Subcutaneous abdominal adipose tissue (tissue), 5 donors: Measurements from ENCODE around the gene TOM1.

Source experiments
- H3K27ac ChIP-seq: one replicate; pipeline ENCODE4 v1.7.0; 2013; ENCODE audit warnings: low read depth, mild to moderate bottlenecking, inconsistent platforms, low read length, moderate library complexity
- H3K27me3 ChIP-seq, 5 donors: one replicate each; pipeline ENCODE4 v1.7.0; 2013; ENCODE audit warnings: low read length in 5 of 5, inconsistent platforms in 1 of 5; ENCODE audit not compliant: control insufficient read depth in 5 of 5, insufficient read depth in 4 of 5
- H3K36me3 ChIP-seq, 5 donors: one replicate each; pipeline ENCODE4 v1.7.0; 2013; ENCODE audit warnings: low read length in 5 of 5; ENCODE audit not compliant: control insufficient read depth in 5 of 5, insufficient read depth in 5 of 5
- H3K4me1 ChIP-seq, 5 donors: one replicate each; pipeline ENCODE4 v1.7.0; 2013; ENCODE audit warnings: low read length in 5 of 5, mild to moderate bottlenecking in 3 of 5, moderate library complexity in 1 of 5; ENCODE audit not compliant: control insufficient read depth in 5 of 5, insufficient read depth in 5 of 5
- H3K4me3 ChIP-seq, 5 donors: one replicate each; pipeline ENCODE4 v1.7.0; 2013; ENCODE audit warnings: low read length in 5 of 5, low read depth in 1 of 5
- H3K9ac ChIP-seq, 5 donors: one replicate each; pipeline ENCODE4 v1.7.0; 2013; ENCODE audit warnings: low read length in 5 of 5, mild to moderate bottlenecking in 4 of 5, moderate library complexity in 3 of 5
- H3K9me3 ChIP-seq, 5 donors: one replicate each; pipeline ENCODE4 v1.7.0; 2013; ENCODE audit warnings: low read length in 5 of 5; ENCODE audit not compliant: control insufficient read depth in 5 of 5
- donor health status: healthy.
- donor health status: healthy.
- donor health status: healthy.
- donor health status: healthy.
- donor health status: healthy.

The TOM1 gene

GRCh38 chr22:35299673-35300499 is at the start of gene TOM1:
TOM1 (plus strand) TSS chr22:35299894; CDS start chr22:35299929, 35 bp downstream.
- Histone ChIP-seq H3K9me3 (no peaks in the 10 kb centered on the region), H3K27me3 (no peaks in the 10 kb centered on the region), H3K4me1 (peaks cover 0 to 38% (median 26%) of the 10 kb centered on the region in 5 donors), H3K4me3 (peak within 1 kb of the TSS; percentile 88 to 98 (median 92)), H3K27ac (peak within 1 kb of the TSS; percentile 99), H3K9ac (peak within 1 kb of the TSS; percentile 94 to 99 (median 99)), H3K36me3 (peaks cover 6 to 16% (median 8%) of the 10 kb centered on the region in 5 donors)

- Histone ChIP-seq H3K27ac (no peak overlapping the region), H3K4me1 (no peaks in the 10 kb centered on the region), H3K36me3 (no peaks in the 10 kb centered on the region), H3K4me3 (no peak overlapping the region), H3K9me3 (no peaks in the 10 kb centered on the region), H3K9ac (no peak overlapping the region), H3K27me3 (peaks cover 0 to 10% (median 5%) of the 10 kb centered on the region in 5 donors)
These were observed 49.5 kb upstream of the TOM1 start for GRCh38 chr22:35250156-35250555.

GRCh38 chr22:35253946-35254345 is 45.7 kb upstream of the TOM1 start:
- H3K4me1 ChIP-seq: peaks cover 2 to 18% (median 16%) of the 10 kb centered on the region in 5 donors

GRCh38 chr22:35257002-35257320 is 42.7 kb upstream of the TOM1 start:
- peak overlapping the region; percentile 78 to 92 (median 84) for H3K4me3 ChIP-seq
- H3K27me3 ChIP-seq: no peaks in the 10 kb centered on the region
- H3K27ac ChIP-seq: peak overlapping the region; percentile 82

More at GRCh38 chr22:35253946-35254345, 45.7 kb upstream of the TOM1 start:
- no peaks in the 10 kb centered on the region for H3K36me3 ChIP-seq
- H3K27ac ChIP-seq: no peak overlapping the region
- no peak overlapping the region for H3K9ac ChIP-seq
- H3K9me3 ChIP-seq: no peaks in the 10 kb centered on the region
- no peak overlapping the region for H3K4me3 ChIP-seq
- H3K27me3 ChIP-seq: no peaks in the 10 kb centered on the region

GRCh38 chr22:35257321-35258190 is 42.1 kb upstream of the TOM1 start, which contains the start of gene HMGXB4:
HMGXB4 (plus strand) TSS chr22:35257493; CDS start chr22:35262391, 4,898 bp downstream.
- H3K36me3 ChIP-seq: peaks cover 0 to 6% (median 5%) of the 10 kb centered on the region in 5 donors
- peak within 1 kb of the TSS; percentile 80 to 93 (median 87) for H3K4me3 ChIP-seq
- no peaks in the 10 kb centered on the region for H3K27me3 ChIP-seq
- peak within 1 kb of the TSS; percentile 82 for H3K27ac ChIP-seq
- H3K9me3 ChIP-seq: no peaks in the 10 kb centered on the region
- H3K9ac ChIP-seq: peak within 1 kb of the TSS; percentile 84 to 98 (median 92)
- peaks cover 2 to 32% (median 19%) of the 10 kb centered on the region in 5 donors for H3K4me1 ChIP-seq

More at GRCh38 chr22:35257002-35257320, 42.7 kb upstream of the TOM1 start:
- H3K9me3 ChIP-seq: no peaks in the 10 kb centered on the region
- no peaks in the 10 kb centered on the region for H3K36me3 ChIP-seq
- H3K4me1 ChIP-seq: peaks cover 2 to 32% (median 19%) of the 10 kb centered on the region in 5 donors
- peak overlapping the region in 3 of 5 donors; percentile 88 to 98 (median 88) for H3K9ac ChIP-seq

- Histone ChIP-seq H3K9ac (peak overlapping the region; percentile 84 to 98 (median 92)), H3K36me3 (peaks cover 0 to 14% (median 13%) of the 10 kb centered on the region in 5 donors), H3K4me3 (peak overlapping the region; percentile 80 to 93 (median 87)), H3K27ac (peak overlapping the region; percentile 82), H3K4me1 (peaks cover 2 to 32% (median 19%) of the 10 kb centered on the region in 5 donors), H3K27me3 (no peaks in the 10 kb centered on the region), H3K9me3 (no peaks in the 10 kb centered on the region)
These were observed 41.3 kb upstream of the TOM1 start for GRCh38 chr22:35258191-35258988.

- H3K4me3 ChIP-seq: no peak overlapping the region
- peaks cover 0 to 5% (median 0%) of the 10 kb centered on the region in 5 donors for H3K4me1 ChIP-seq
- H3K9me3 ChIP-seq: no peaks in the 10 kb centered on the region
- no peak overlapping the region for H3K27ac ChIP-seq
- no peaks in the 10 kb centered on the region for H3K27me3 ChIP-seq
- peaks cover 31 to 72% (median 68%) of the 10 kb centered on the region in 5 donors for H3K36me3 ChIP-seq
- H3K9ac ChIP-seq: no peak overlapping the region
These were observed 34.7 kb upstream of the TOM1 start for GRCh38 chr22:35264986-35265385.

GRCh38 chr22:35266277-35266676 is 33.4 kb upstream of the TOM1 start:
- Histone ChIP-seq H3K4me3 (no peak overlapping the region), H3K9me3 (no peaks in the 10 kb centered on the region), H3K4me1 (no peaks in the 10 kb centered on the region), H3K27me3 (no peaks in the 10 kb centered on the region), H3K36me3 (peaks cover 34 to 78% (median 69%) of the 10 kb centered on the region in 5 donors), H3K27ac (no peak overlapping the region), H3K9ac (no peak overlapping the region)

- Histone ChIP-seq H3K9ac (no peak overlapping the region), H3K27ac (no peak overlapping the region), H3K36me3 (peaks cover 27 to 77% (median 60%) of the 10 kb centered on the region in 5 donors)
These were observed 30.1 kb upstream of the TOM1 start for GRCh38 chr22:35269630-35270029.

More at GRCh38 chr22:35269630-35270029, 30.1 kb upstream of the TOM1 start:
- no peaks in the 10 kb centered on the region for H3K4me1 ChIP-seq
- H3K27me3 ChIP-seq: no peaks in the 10 kb centered on the region
- H3K4me3 ChIP-seq: no peak overlapping the region
- no peaks in the 10 kb centered on the region for H3K9me3 ChIP-seq
